ENCODE data around the gene PLP1. TPM values are rescaled to one million over a fixed set of nuclear protein-coding genes. Genes with fewer than 3 reads are reported as not detected.
A peak's percentile ranks its signal among the peaks of the same experiment; 100 is the strongest.

PLP1 gene
- total RNA-seq, 1 experiment from 2014 or later = 88.3 TPM

- H3K79me2 ChIP-seq (ENCODE audit: insufficient read depth, low read length) = no peaks in the 10 kb centered on the region
- H3K27me3 ChIP-seq (ENCODE audit: insufficient read depth, low read length) = no peaks in the 10 kb centered on the region
- no peaks in the 10 kb centered on the region for H3K4me1 ChIP-seq (ENCODE audit: insufficient read depth, low read length)
- TF ChIP-seq, protein P1, sequence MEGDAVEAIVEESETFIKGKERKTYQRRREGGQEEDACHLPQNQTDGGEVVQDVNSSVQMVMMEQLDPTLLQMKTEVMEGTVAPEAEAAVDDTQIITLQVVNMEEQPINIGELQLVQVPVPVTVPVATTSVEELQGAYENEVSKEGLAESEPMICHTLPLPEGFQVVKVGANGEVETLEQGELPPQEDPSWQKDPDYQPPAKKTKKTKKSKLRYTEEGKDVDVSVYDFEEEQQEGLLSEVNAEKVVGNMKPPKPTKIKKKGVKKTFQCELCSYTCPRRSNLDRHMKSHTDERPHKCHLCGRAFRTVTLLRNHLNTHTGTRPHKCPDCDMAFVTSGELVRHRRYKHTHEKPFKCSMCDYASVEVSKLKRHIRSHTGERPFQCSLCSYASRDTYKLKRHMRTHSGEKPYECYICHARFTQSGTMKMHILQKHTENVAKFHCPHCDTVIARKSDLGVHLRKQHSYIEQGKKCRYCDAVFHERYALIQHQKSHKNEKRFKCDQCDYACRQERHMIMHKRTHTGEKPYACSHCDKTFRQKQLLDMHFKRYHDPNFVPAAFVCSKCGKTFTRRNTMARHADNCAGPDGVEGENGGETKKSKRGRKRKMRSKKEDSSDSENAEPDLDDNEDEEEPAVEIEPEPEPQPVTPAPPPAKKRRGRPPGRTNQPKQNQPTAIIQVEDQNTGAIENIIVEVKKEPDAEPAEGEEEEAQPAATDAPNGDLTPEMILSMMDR (conservative IDR thresholded peaks at IDR 0.05) = no peak
- H3K9ac ChIP-seq (ENCODE audit: extremely low read depth, insufficient read length, low read length) = no peak overlapping the region
- H2BK15ac ChIP-seq (ENCODE audit: low read depth, low read length) = no peak overlapping the region
- no peak overlapping the region for H3K23ac ChIP-seq (ENCODE audit: insufficient read length, low read depth, low read length)
- no peaks in the 10 kb centered on the region for H3K9me3 ChIP-seq (ENCODE audit: control insufficient read depth, low read depth, low read length)
- H3K56ac ChIP-seq (ENCODE audit: insufficient read length, low read depth, low read length) = no peak overlapping the region
- no peaks in the 10 kb centered on the region for H4K20me1 ChIP-seq (ENCODE audit: control insufficient read depth, insufficient read depth, insufficient read length)
- Mint-ChIP-seq H3K36me3 (ENCODE audit: insufficient read depth in 1 of 3, low read depth in 3 of 3) (peaks cover 10 to 31% (median 19%) of the 10 kb centered on the region in 3 experiments; a peak in 6 of 7 replicates), H3K27ac (peak overlapping the region in 2 of 3 experiments; percentile 32 to 36; a peak in 2 of 7 replicates), H3K4me3 (no peak overlapping the region), H3K9me3 (peaks cover 0 to 18% of the 10 kb centered on the region in 2 experiments; a peak in 2 of 5 replicates), H3K27me3 (ENCODE audit: low read depth) (no peaks in the 10 kb centered on the region), H3K4me1 (peaks cover 0 to 4% of the 10 kb centered on the region in 2 experiments; a peak in 2 of 4 replicates)
- no peaks in the 10 kb centered on the region for H3K23me2 ChIP-seq (ENCODE audit: insufficient read length, low read depth, low read length, poor library complexity, severe bottlenecking)
- no peak overlapping the region for H4K91ac ChIP-seq (ENCODE audit: insufficient read length, low read depth, low read length)
- no peak overlapping the region for H3K27ac ChIP-seq (ENCODE audit: insufficient read length, low read depth, low read length)
- no peak overlapping the region for H2BK5ac ChIP-seq (ENCODE audit: insufficient read length, low read length)
- H3K18ac ChIP-seq (ENCODE audit: insufficient read length, low read depth, low read length) = no peak overlapping the region
- H3K79me1 ChIP-seq (ENCODE audit: insufficient read depth, low read depth, low read length, poor library complexity, severe bottlenecking) = no peaks in the 10 kb centered on the region
- H3K4me2 ChIP-seq (ENCODE audit: insufficient read depth, insufficient read length, low read length) = no peak overlapping the region
- DNase-seq = no peak
- no peak overlapping the region for H2BK12ac ChIP-seq (ENCODE audit: insufficient read length, low read depth, low read length)
- H4K5ac ChIP-seq (ENCODE audit: insufficient read length, low read depth, low read length) = no peak overlapping the region
- H2AK5ac ChIP-seq (ENCODE audit: insufficient read length, low read length) = no peak overlapping the region
- no peak overlapping the region for H3K4ac ChIP-seq (ENCODE audit: low read depth, low read length)
- H2BK120ac ChIP-seq (ENCODE audit: low read depth, low read length, poor library complexity, severe bottlenecking) = no peak overlapping the region
- no peak overlapping the region for H2AFZ ChIP-seq (ENCODE audit: low read length)
- no peak overlapping the region for H4K8ac ChIP-seq (replicated peaks; ENCODE audit: insufficient read length, low read depth, low read length)
- H3T11ph ChIP-seq (ENCODE audit: low read length) = no peak overlapping the region
- no peak overlapping the region for H2BK20ac ChIP-seq (ENCODE audit: low read depth, low read length, poor library complexity, severe bottlenecking)
- WGBS (ENCODE audit: extremely low coverage, insufficient read length, low lambda C conversion rate) = no CpG with 5 or more reads among the region's 4 CpGs
- no peak overlapping the region for H3K14ac ChIP-seq (ENCODE audit: insufficient read depth, low read length)
These were observed 17.5 kb downstream of the PLP1 start for GRCh38 chrX:103794119-103794518.

Data from H9 (cell line).